Mesenteric fat pad (tissue), 1 donor: ENCODE measurements around the gene CRYBG2. TPM values are rescaled to one million over a fixed set of nuclear protein-coding genes. Genes with fewer than 3 reads are reported as not detected.
A peak's percentile ranks its signal among the peaks of the same experiment; 100 is the strongest.
"Not testable (repeated sequence)": the region's sequence is repeated elsewhere in the genome, so short reads cannot be mapped to it uniquely, and the experiment has no call there.

ENCODE experiments used
- DNase-seq: peaks from one replicate; pipeline ENCODE4 v3.0.0-alpha.2; 2020; ENCODE audit warnings: low spot score
- total RNA-seq: library from RNA; stranded (reverse); fragmentation: NEBNext Ultra II Directional; extraction: Animal tissue kit (Norgen Biotek cat#: 25700); gene quantifications from one replicate; pipeline ENCODE4 v1.2.1, GENCODE V29; 2021
- donor health status: DM: yes; HTN: yes; CAD: no.

Gene CRYBG2
- total RNA-seq, 1 donor from 2014 or later = 0.06 TPM

- no peak for DNase-seq
These were observed 31.9 kb downstream of the CRYBG2 start for GRCh38 chr1:26322042-26322331.

- peak; percentile 95 for DNase-seq
These were observed 32.5 kb downstream of the CRYBG2 start for GRCh38 chr1:26321315-26322041.

- no peak for DNase-seq
These were observed 33.0 kb downstream of the CRYBG2 start for GRCh38 chr1:26320896-26321295.

- DNase-seq = no peak
These were observed 35.4 kb downstream of the CRYBG2 start for GRCh38 chr1:26318338-26319064.

GRCh38 chr1:26317612-26318337, 36.2 kb downstream of the CRYBG2 start, which contains the start of gene CD52:
TSS of gene CD52 (plus strand) at chr1:26317958. CDS start at chr1:26318018, 60 bp downstream.
- no peak for DNase-seq

- DNase-seq = no peak
These were observed 36.8 kb downstream of the CRYBG2 start for GRCh38 chr1:26317146-26317545.

- no peak for DNase-seq
These were observed 37.8 kb downstream of the CRYBG2 start for GRCh38 chr1:26315874-26316850.

GRCh38 chr1:26314501-26314900, 39.4 kb downstream of the CRYBG2 start:
- no peak for DNase-seq

GRCh38 chr1:26307966-26308899, 45.7 kb downstream of the CRYBG2 start:
- not testable (repeated sequence) for DNase-seq

- DNase-seq = no peak
These were observed 46.6 kb downstream of the CRYBG2 start for GRCh38 chr1:26307363-26307781.

GRCh38 chr1:26306290-26307229, 47.4 kb downstream of the CRYBG2 start, which contains the start of gene UBXN11:
TSS of gene UBXN11 (minus strand) at chr1:26306636. CDS start at chr1:26302883, 3,753 bp downstream.
- DNase-seq = peak; percentile 94

GRCh38 chr1:26305667-26306289, 48.2 kb downstream of the CRYBG2 start:
- no peak for DNase-seq

GRCh38 chr1:26302733-26303405, 51.1 kb downstream of the CRYBG2 start:
- no peak for DNase-seq

- DNase-seq = no peak
These were observed 53.2 kb downstream of the CRYBG2 start for GRCh38 chr1:26300578-26301275.

GRCh38 chr1:26297791-26298124, 56.2 kb downstream of the CRYBG2 start:
- DNase-seq = no peak

GRCh38 chr1:26297057-26297790, 56.7 kb downstream of the CRYBG2 start:
- no peak for DNase-seq
